Pulmonary artery endothelial cell (primary cell): Measurements from ENCODE around the gene SERPINB1. TPM values are rescaled to one million over a fixed set of nuclear protein-coding genes. Genes with fewer than 3 reads are reported as not detected.
"Not testable (repeated sequence)": the region's sequence is repeated elsewhere in the genome, so short reads cannot be mapped to it uniquely, and the experiment has no call there.

Experiments
- DNase-seq: peaks from one replicate; pipeline ENCODE4 v3.0.0-alpha.2; 2011; ENCODE audit warnings: low read depth, low spot score
- total RNA-seq: library from RNA; depleted of rRNA; stranded (reverse); fragments of >200 nt; gene quantifications from 2 replicates; pipeline ENCODE4 v1.2.3, GENCODE V29; 2014

Gene SERPINB1
- 29.0 and 50.8 TPM in 2 replicates for total RNA-seq

GRCh38 chr6:2841264-2842138, at the start of gene SERPINB1:
TSS of gene SERPINB1 (minus strand) at chr6:2841863. CDS start at chr6:2840586, 1,277 bp downstream.
- no peak for DNase-seq

GRCh38 chr6:2890976-2891767, 49.5 kb upstream of the SERPINB1 start:
- no peak for DNase-seq

GRCh38 chr6:2885967-2886735, 44.5 kb upstream of the SERPINB1 start:
- no peak for DNase-seq

GRCh38 chr6:2884804-2885203, 43.1 kb upstream of the SERPINB1 start:
- DNase-seq = no peak

GRCh38 chr6:2883673-2884072, 42.0 kb upstream of the SERPINB1 start:
- DNase-seq = no peak

- DNase-seq = no peak
Measured at GRCh38 chr6:2881423-2881822, 39.8 kb upstream of the SERPINB1 start.

GRCh38 chr6:2880156-2880555, 38.5 kb upstream of the SERPINB1 start:
- not testable (repeated sequence) for DNase-seq

- DNase-seq = no peak
Measured at GRCh38 chr6:2877960-2878359, 36.3 kb upstream of the SERPINB1 start.

GRCh38 chr6:2877057-2877882, 35.6 kb upstream of the SERPINB1 start:
- no peak for DNase-seq

GRCh38 chr6:2876210-2877056, 34.8 kb upstream of the SERPINB1 start:
- DNase-seq = peak; percentile 95

GRCh38 chr6:2875359-2876191, 33.9 kb upstream of the SERPINB1 start:
- DNase-seq = no peak

- DNase-seq = no peak
Measured at GRCh38 chr6:2873643-2874042, 32.0 kb upstream of the SERPINB1 start.

- no peak for DNase-seq
Measured at GRCh38 chr6:2872423-2873358, 31.0 kb upstream of the SERPINB1 start.

GRCh38 chr6:2871953-2872352, 30.3 kb upstream of the SERPINB1 start:
- no peak for DNase-seq

- no peak for DNase-seq
Measured at GRCh38 chr6:2871102-2871501, 29.4 kb upstream of the SERPINB1 start.

GRCh38 chr6:2870046-2870636, 28.5 kb upstream of the SERPINB1 start:
- no peak for DNase-seq

GRCh38 chr6:2868637-2869036, 27.0 kb upstream of the SERPINB1 start:
- DNase-seq = no peak
